GM12801 (cell line): ENCODE data around the gene LRRC4.

Experiments used
- CTCF ChIP-seq: IDR thresholded peaks from one replicate; pipeline ENCODE4 v1.5.1; 2011; ENCODE audit warnings: control low read depth; ENCODE audit not compliant: insufficient read length; ENCODE audit errors: extremely low read depth

The LRRC4 gene

GRCh38 chr7:128021366-128021765, 9.9 kb downstream of the LRRC4 start:
- TF ChIP-seq CTCF, result no peak

GRCh38 chr7:128020159-128020558, 11.1 kb downstream of the LRRC4 start:
- TF ChIP-seq CTCF, result no peak

GRCh38 chr7:128019288-128019687, 11.9 kb downstream of the LRRC4 start:
- no peak for TF ChIP-seq CTCF

GRCh38 chr7:128017862-128018845, 13.1 kb downstream of the LRRC4 start:
- no peak for TF ChIP-seq CTCF

GRCh38 chr7:128017460-128017859, 13.8 kb downstream of the LRRC4 start:
- no peak for TF ChIP-seq CTCF

- TF ChIP-seq CTCF, result no peak
Observed at GRCh38 chr7:128014811-128015210, 16.4 kb downstream of the LRRC4 start.

- TF ChIP-seq CTCF, result no peak
Observed at GRCh38 chr7:128011131-128011661, 20.0 kb downstream of the LRRC4 start.
